Gastroesophageal sphincter (tissue), 4 donors: ENCODE data around the gene IMP4. TPM values are rescaled to one million over a fixed set of nuclear protein-coding genes. Genes with fewer than 3 reads are reported as not detected.

Experiments used
- ATAC-seq: fragments of 150-250 bp; one replicate; pipeline ENCODE4 v1.9.1; 2016; ENCODE audit warnings: mild to moderate bottlenecking, moderate library complexity
- H3K27ac ChIP-seq, 4 donors: fragments of 200-600 bp; sonication (generic) in 3 of 4; 1 replicate in 3 of 4; 2 replicates in 1 of 4; pipeline ENCODE4 v1.5.1; 2016 to 2019
- H3K27me3 ChIP-seq: fragments of 200-600 bp; sonication (generic); one replicate; pipeline ENCODE4 v1.5.1; 2019
- H3K36me3 ChIP-seq, 2 donors: fragments of 200-600 bp; sonication (generic); one replicate each; pipeline ENCODE4 v1.5.1; 2019; ENCODE audit warnings: control low read depth in 1 of 2
- H3K4me1 ChIP-seq, 3 donors: fragments of 200-600 bp; sonication (generic); 1 replicate in 2 of 3; 2 replicates in 1 of 3; pipeline ENCODE4 v1.5.1; 2016 to 2019; ENCODE audit warnings: control low read depth in 2 of 3
- H3K4me3 ChIP-seq, 2 donors: fragments of 200-600 bp; sonication (generic); one replicate each; pipeline ENCODE4 v1.5.1; 2019; ENCODE audit warnings: mild to moderate bottlenecking in 1 of 2, moderate library complexity in 1 of 2
- H3K9me3 ChIP-seq, 3 donors: fragments of 200-600 bp; sonication (generic); one replicate each; pipeline ENCODE4 v1.5.1; 2017 to 2019; ENCODE audit warnings: control low read depth in 2 of 3
- EP300 ChIP-seq: sonication (generic); formaldehyde crosslinking; IDR thresholded peaks from one replicate; pipeline ENCODE4 v1.6.1; 2017; ENCODE audit warnings: antibody characterized with exemption, mild to moderate bottlenecking
- POLR2A ChIP-seq, 2 donors: fragments of 450-650 bp; IDR thresholded peaks; one replicate each; pipeline ENCODE4 v1.6.1; 2017; ENCODE audit warnings: antibody characterized with exemption in 2 of 2, mild to moderate bottlenecking in 2 of 2, moderate library complexity in 1 of 2
- POLR2AphosphoS5 ChIP-seq: sonication (generic); formaldehyde crosslinking; IDR thresholded peaks from one replicate; pipeline ENCODE4 v1.6.1; 2017; ENCODE audit warnings: antibody characterized with exemption
- WGBS, 2 donors: methylation state at CpG; one replicate each; pipeline ENCODE4 v1.1.5; 2018; ENCODE audit warnings: low coverage in 1 of 2; 5-methylcytosine and 5-hydroxymethylcytosine counted together
- total RNA-seq, 4 donors: library from RNA; depleted of rRNA; stranded (reverse); fragments of >200 nt; gene quantifications; one replicate each; pipeline ENCODE4 v1.1.0, GENCODE V29; 2016
- TF ChIP-seq, protein P1 (sequence below), 4 experiments: fragments of 200-600 bp in 2 of 4; fragments of 450-650 bp in 2 of 4; sonication (generic) in 1 of 4; IDR thresholded peaks; one replicate each; pipeline ENCODE4 v1.5.1; 2017 to 2019; ENCODE audit warnings: antibody characterized with exemption in 4 of 4, mild to moderate bottlenecking in 2 of 4, moderate library complexity in 2 of 4

Gene IMP4
- total RNA-seq, 4 donors from 2014 or later = 78.8 to 143 (median 113) TPM

- Histone ChIP-seq H3K27ac (peak overlapping the region; percentile 70 to 94 (median 88)), H3K4me3 (peak overlapping the region; percentile 67 to 97), H3K27me3 (no peaks in the 10 kb centered on the region), H3K4me1 (peaks cover 0 to 38% (median 17%) of the 10 kb centered on the region in 3 donors), H3K36me3 (peaks cover 0 to 28% of the 10 kb centered on the region in 2 donors), H3K9me3 (no peaks in the 10 kb centered on the region)
- ATAC-seq = peak; percentile 94
- TF ChIP-seq, protein P1, sequence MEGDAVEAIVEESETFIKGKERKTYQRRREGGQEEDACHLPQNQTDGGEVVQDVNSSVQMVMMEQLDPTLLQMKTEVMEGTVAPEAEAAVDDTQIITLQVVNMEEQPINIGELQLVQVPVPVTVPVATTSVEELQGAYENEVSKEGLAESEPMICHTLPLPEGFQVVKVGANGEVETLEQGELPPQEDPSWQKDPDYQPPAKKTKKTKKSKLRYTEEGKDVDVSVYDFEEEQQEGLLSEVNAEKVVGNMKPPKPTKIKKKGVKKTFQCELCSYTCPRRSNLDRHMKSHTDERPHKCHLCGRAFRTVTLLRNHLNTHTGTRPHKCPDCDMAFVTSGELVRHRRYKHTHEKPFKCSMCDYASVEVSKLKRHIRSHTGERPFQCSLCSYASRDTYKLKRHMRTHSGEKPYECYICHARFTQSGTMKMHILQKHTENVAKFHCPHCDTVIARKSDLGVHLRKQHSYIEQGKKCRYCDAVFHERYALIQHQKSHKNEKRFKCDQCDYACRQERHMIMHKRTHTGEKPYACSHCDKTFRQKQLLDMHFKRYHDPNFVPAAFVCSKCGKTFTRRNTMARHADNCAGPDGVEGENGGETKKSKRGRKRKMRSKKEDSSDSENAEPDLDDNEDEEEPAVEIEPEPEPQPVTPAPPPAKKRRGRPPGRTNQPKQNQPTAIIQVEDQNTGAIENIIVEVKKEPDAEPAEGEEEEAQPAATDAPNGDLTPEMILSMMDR (IDR thresholded peaks at IDR 0.05) = peak; percentile 91 to 95 (median 94)
- TF ChIP-seq EP300 (no peak), POLR2AphosphoS5 (peak; percentile 77), POLR2A (IDR thresholded peaks at IDR 0.05) (peak; percentile 74 to 77)
- 0% methylated on average over 6 of the region's 81 CpGs; no CpG with 5 or more reads in 1 of the 2 donors for WGBS, 2 donors
Measured at GRCh38 chr2:130372055-130372832, 29.5 kb downstream of the IMP4 start.

GRCh38 chr2:130372833-130373807 is 30.4 kb downstream of the IMP4 start:
- Histone ChIP-seq H3K4me1 (peaks cover 0 to 38% (median 17%) of the 10 kb centered on the region in 3 donors), H3K36me3 (peaks cover 0 to 28% of the 10 kb centered on the region in 2 donors), H3K4me3 (peak overlapping the region; percentile 67 to 97), H3K9me3 (no peaks in the 10 kb centered on the region), H3K27me3 (no peaks in the 10 kb centered on the region), H3K27ac (peak overlapping the region; percentile 70 to 94 (median 88))
- TF ChIP-seq, protein P1 (IDR thresholded peaks at IDR 0.05) = no peak
- no peak for TF ChIP-seq EP300
- no peak for TF ChIP-seq POLR2A (IDR thresholded peaks at IDR 0.05)
- no peak for TF ChIP-seq POLR2AphosphoS5
- WGBS, 2 donors = 62 to 100% methylated on average over 1 to 3 of the region's 24 CpGs
- no peak for ATAC-seq

GRCh38 chr2:130373808-130374365 is 31.2 kb downstream of the IMP4 start:
- Histone ChIP-seq H3K27ac (peak overlapping the region in 1 of 4 donors; percentile 89), H3K9me3 (no peaks in the 10 kb centered on the region)

DNA sequence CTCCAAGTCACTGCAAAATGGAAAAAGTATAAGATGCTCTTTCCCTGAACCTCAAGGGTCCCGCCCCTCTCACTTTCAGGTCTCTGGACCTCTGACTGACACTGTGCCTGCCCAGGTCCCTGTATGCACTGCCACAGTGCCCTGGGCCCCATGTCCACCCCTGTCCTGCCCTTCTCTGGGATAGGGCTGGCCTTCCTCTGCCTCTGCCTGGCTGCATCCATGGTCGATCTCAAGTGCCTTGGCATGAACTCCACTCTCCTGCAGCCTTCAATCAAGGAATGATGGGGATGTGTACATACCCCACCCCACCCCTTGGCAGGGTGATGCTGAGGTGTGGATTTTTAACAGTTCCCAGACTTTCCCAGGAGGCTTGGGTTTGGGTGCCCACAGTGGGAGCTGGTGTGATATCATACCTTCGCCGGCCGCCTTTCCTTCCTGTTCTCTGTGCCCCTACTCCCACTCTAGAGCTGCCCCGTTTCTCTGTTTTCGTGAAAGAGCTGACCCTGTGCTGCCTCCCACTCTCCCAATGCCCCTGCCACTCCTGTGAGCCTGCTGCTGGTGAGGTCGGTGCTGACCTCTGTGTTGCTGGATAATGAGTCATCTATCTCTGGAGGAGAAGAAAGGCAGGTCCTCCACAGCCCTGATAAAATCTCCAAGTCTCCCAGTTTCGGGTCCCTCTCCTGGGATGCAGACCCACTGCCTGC is 32.0 kb downstream of the IMP4 start:
- 85 to 88% methylated on average over 8 to 9 of the region's 9 CpGs for WGBS, 2 donors
- no peak overlapping the region for H3K4me3 ChIP-seq
- H3K9me3 ChIP-seq = no peaks in the 10 kb centered on the region
- no peak for ATAC-seq
- H3K4me1 ChIP-seq = peaks cover 0 to 38% (median 17%) of the 10 kb centered on the region in 3 donors
- H3K27ac ChIP-seq = no peak overlapping the region
- TF ChIP-seq POLR2A (IDR thresholded peaks at IDR 0.05) (no peak), EP300 (no peak), POLR2AphosphoS5 (no peak)
- TF ChIP-seq, protein P1 (IDR thresholded peaks at IDR 0.05) = no peak
- H3K36me3 ChIP-seq = peaks cover 0 to 28% of the 10 kb centered on the region in 2 donors
- H3K27me3 ChIP-seq = no peaks in the 10 kb centered on the region

More at GRCh38 chr2:130373808-130374365, 31.2 kb downstream of the IMP4 start:
- WGBS, 2 donors = 100% methylated on average over 2 of the region's 3 CpGs; no CpG with 5 or more reads in 1 of the 2 donors
- Histone ChIP-seq H3K4me3 (peak overlapping the region in 1 of 2 donors; percentile 97), H3K36me3 (peaks cover 0 to 28% of the 10 kb centered on the region in 2 donors), H3K4me1 (peaks cover 0 to 38% (median 17%) of the 10 kb centered on the region in 3 donors), H3K27me3 (no peaks in the 10 kb centered on the region)
- TF ChIP-seq EP300 (no peak), POLR2A (IDR thresholded peaks at IDR 0.05) (no peak), POLR2AphosphoS5 (no peak)
- TF ChIP-seq, protein P1 (IDR thresholded peaks at IDR 0.05) = no peak
- ATAC-seq = no peak
